ENCODE data around the gene DEDD. TPM values are rescaled to one million over a fixed set of nuclear protein-coding genes. Genes with fewer than 3 reads are reported as not detected.

The DEDD gene
- total RNA-seq, 2 experiments from 2014 or later = 35.5 to 36.6 TPM

DNA sequence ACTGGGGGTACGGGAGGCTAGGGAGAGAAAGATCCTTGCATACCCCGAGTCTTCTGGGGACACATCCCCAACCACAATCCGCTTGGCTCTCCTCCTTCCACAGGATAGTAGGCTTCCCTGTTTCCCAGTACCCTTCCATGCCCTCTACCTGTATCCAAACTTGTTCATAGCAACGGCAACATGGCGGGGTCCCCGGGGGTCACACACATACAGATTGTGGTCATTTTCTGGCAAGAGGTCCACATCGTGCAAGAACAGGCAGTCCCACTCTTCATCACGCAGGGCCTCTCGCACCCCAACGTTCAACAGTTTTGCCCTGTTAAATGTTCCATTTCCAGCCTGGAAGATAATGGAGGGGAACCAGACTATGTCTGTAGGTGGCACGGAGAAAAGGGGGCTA, 41.2 kb upstream of the DEDD start:
- no peak overlapping the region for H3K4me3 ChIP-seq (ENCODE audit: low read length)
- intact Hi-C loops (cut with DNase I, micrococcal nuclease) = loop anchor here in 1 of 2 experiments (5.0 kb wide), 1 partner anchor 214 kb away; no protein-coding TSS in a partner anchor
- no peaks in the 10 kb centered on the region for H3K9me3 ChIP-seq (ENCODE audit: control insufficient read depth in 1 of 2, insufficient read depth in 1 of 2, low read length in 2 of 2)
- peak overlapping the region; percentile 45 for H3K4me3 Mint-ChIP-seq
- DNase-seq (no peak), ATAC-seq (ENCODE audit: poor library complexity) (no peak)
- H3K36me3 Mint-ChIP-seq (ENCODE audit: low read depth) = peaks cover 80% of the 10 kb centered on the region
- POLR2A ChIA-PET = interaction anchor here (1.5 kb wide), 1 partner anchor 8 kb away, joined by 7 read pairs; no protein-coding TSS in a partner anchor
- H3K27ac Mint-ChIP-seq = peak overlapping the region; percentile 36
- no peak overlapping the region for H3K27ac ChIP-seq (ENCODE audit: low read depth in 1 of 2, low read length in 2 of 2)
- peaks cover 56% of the 10 kb centered on the region for H3K4me1 Mint-ChIP-seq (ENCODE audit: low read depth)
- H3K4me1 ChIP-seq (ENCODE audit: insufficient read depth, low read length) = peaks cover 50% of the 10 kb centered on the region
- no peaks in the 10 kb centered on the region for H3K9me3 Mint-ChIP-seq
- peaks cover 68% of the 10 kb centered on the region for H3K36me3 ChIP-seq (ENCODE audit: insufficient read depth, low read length)
- TF ChIP-seq, protein P1, sequence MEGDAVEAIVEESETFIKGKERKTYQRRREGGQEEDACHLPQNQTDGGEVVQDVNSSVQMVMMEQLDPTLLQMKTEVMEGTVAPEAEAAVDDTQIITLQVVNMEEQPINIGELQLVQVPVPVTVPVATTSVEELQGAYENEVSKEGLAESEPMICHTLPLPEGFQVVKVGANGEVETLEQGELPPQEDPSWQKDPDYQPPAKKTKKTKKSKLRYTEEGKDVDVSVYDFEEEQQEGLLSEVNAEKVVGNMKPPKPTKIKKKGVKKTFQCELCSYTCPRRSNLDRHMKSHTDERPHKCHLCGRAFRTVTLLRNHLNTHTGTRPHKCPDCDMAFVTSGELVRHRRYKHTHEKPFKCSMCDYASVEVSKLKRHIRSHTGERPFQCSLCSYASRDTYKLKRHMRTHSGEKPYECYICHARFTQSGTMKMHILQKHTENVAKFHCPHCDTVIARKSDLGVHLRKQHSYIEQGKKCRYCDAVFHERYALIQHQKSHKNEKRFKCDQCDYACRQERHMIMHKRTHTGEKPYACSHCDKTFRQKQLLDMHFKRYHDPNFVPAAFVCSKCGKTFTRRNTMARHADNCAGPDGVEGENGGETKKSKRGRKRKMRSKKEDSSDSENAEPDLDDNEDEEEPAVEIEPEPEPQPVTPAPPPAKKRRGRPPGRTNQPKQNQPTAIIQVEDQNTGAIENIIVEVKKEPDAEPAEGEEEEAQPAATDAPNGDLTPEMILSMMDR (IDR thresholded peaks at IDR 0.05) = no peak
- no peaks in the 10 kb centered on the region for H3K27me3 ChIP-seq (ENCODE audit: control insufficient read depth in 1 of 2, insufficient read depth in 2 of 2, low read length in 2 of 2)
- no peaks in the 10 kb centered on the region for H3K27me3 Mint-ChIP-seq
- CTCF ChIA-PET = no interaction called here

DNA sequence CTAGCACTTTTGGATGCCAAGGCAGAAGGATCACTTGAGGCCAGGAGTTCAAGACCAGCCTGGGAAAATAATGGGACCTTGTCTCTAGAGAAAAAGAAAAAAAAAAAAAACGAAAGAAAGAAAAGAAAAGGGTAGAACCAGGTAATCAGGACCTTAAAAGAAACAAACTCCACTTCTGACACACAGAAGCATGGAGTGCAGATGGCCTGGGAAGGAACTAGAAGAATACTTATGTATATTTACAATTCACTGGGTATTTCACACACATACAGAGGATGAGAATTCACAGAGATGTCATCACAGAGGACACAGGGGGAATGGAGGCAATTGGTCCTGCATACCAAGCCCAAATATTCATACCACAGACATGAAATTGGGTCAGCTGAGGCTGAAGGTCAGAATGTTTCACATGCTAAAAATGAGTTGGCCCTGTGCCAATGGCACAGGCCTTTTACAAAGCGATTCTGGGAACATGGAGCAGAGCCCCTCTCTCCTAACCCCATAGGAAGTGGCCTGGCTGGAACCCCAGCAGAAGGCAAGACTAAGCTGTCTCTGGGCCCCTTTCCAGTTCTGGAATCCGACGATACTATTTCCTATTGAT, 40.4 kb upstream of the DEDD start:
- peaks cover 47% of the 10 kb centered on the region for H3K4me1 ChIP-seq (ENCODE audit: insufficient read depth, low read length)
- intact Hi-C loops (cut with DNase I, micrococcal nuclease) = loop anchor here in 1 of 2 experiments (5.0 kb wide), 1 partner anchor 214 kb away; no protein-coding TSS in a partner anchor
- TF ChIP-seq, protein P1 (IDR thresholded peaks at IDR 0.05) = no peak
- ChIA-PET POLR2A (interaction anchor here (1.0 to 1.5 kb wide), 2 partner anchors 9 to 13 kb away, joined by 3 to 7 read pairs; no protein-coding TSS in a partner anchor), CTCF (no interaction called here)
- H3K27ac ChIP-seq (ENCODE audit: low read depth in 1 of 2, low read length in 2 of 2) = no peak overlapping the region
- DNase-seq = no peak
- peak overlapping the region; percentile 36 for H3K27ac Mint-ChIP-seq
- peak overlapping the region; percentile 25 for H3K4me3 Mint-ChIP-seq
- no peaks in the 10 kb centered on the region for H3K27me3 Mint-ChIP-seq
- H3K27me3 ChIP-seq (ENCODE audit: control insufficient read depth in 1 of 2, insufficient read depth in 2 of 2, low read length in 2 of 2) = no peaks in the 10 kb centered on the region
- H3K9me3 ChIP-seq (ENCODE audit: control insufficient read depth in 1 of 2, insufficient read depth in 1 of 2, low read length in 2 of 2) = no peaks in the 10 kb centered on the region
- peaks cover 57% of the 10 kb centered on the region for H3K4me1 Mint-ChIP-seq (ENCODE audit: low read depth)
- no peak overlapping the region for H3K4me3 ChIP-seq (ENCODE audit: low read length)
- peaks cover 68% of the 10 kb centered on the region for H3K36me3 ChIP-seq (ENCODE audit: insufficient read depth, low read length)
- ATAC-seq (ENCODE audit: poor library complexity) = no peak
- H3K9me3 Mint-ChIP-seq = no peaks in the 10 kb centered on the region
- H3K36me3 Mint-ChIP-seq (ENCODE audit: low read depth) = peaks cover 85% of the 10 kb centered on the region

DNA sequence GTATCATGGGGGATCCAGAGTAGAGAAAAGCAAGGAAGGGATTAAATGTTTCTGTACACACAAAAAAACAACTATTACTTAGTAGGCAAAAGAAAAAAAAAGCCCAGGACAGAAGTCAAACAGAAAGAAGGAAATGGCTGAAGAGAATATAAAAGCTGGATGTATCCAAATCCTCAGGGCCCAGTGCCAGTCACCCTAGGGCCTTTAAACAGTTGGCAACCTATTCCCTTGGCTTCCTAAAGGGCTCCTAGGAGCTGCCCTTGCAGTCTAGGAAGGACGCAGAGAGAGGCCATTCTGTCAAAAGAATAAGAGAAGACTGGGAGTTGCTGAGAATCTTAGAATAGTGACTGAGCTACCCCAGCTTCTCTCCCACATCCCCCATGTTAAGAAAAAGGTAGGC, 39.9 kb upstream of the DEDD start:
- H3K27me3 ChIP-seq (ENCODE audit: control insufficient read depth in 1 of 2, insufficient read depth in 2 of 2, low read length in 2 of 2) = no peaks in the 10 kb centered on the region
- Mint-ChIP-seq H3K9me3 (no peaks in the 10 kb centered on the region), H3K36me3 (ENCODE audit: low read depth) (peaks cover 84% of the 10 kb centered on the region), H3K27ac (peak overlapping the region; percentile 36), H3K4me3 (peak overlapping the region; percentile 31), H3K4me1 (ENCODE audit: low read depth) (peaks cover 55% of the 10 kb centered on the region), H3K27me3 (no peaks in the 10 kb centered on the region)
- H3K27ac ChIP-seq (ENCODE audit: low read depth in 1 of 2, low read length in 2 of 2) = no peak overlapping the region
- ChIA-PET POLR2A (interaction anchor here (1.0 to 1.5 kb wide), 2 partner anchors 9 to 13 kb away, joined by 3 to 7 read pairs; no protein-coding TSS in a partner anchor), CTCF (no interaction called here)
- no peak overlapping the region for H3K4me3 ChIP-seq (ENCODE audit: low read length)
- no peaks in the 10 kb centered on the region for H3K9me3 ChIP-seq (ENCODE audit: control insufficient read depth in 1 of 2, insufficient read depth in 1 of 2, low read length in 2 of 2)
- DNase-seq (no peak), ATAC-seq (ENCODE audit: poor library complexity) (no peak)
- intact Hi-C loops (cut with DNase I, micrococcal nuclease) = loop anchor here in 1 of 2 experiments (5.0 kb wide), 1 partner anchor 215 kb away; no protein-coding TSS in a partner anchor
- H3K36me3 ChIP-seq (ENCODE audit: insufficient read depth, low read length) = peaks cover 68% of the 10 kb centered on the region
- TF ChIP-seq, protein P1 (IDR thresholded peaks at IDR 0.05) = no peak
- peaks cover 47% of the 10 kb centered on the region for H3K4me1 ChIP-seq (ENCODE audit: insufficient read depth, low read length)

Measured in CD4-positive, alpha-beta T cell (primary cell).